Natural killer cell treated with Interleukin-12 subunit alpha and Interleukin-12 subunit beta and Interleukin-15 and Interleukin-18, amount 100 ng/mL, for 72 hours (primary cell): Measurements from ENCODE around the gene SUN1. TPM values are rescaled to one million over a fixed set of nuclear protein-coding genes. Genes with fewer than 3 reads are reported as not detected.

Experiments used
- ATAC-seq, 2 donors: fragments of 150-1000 bp; cut with Tn5 transposase in 1 of 2; sonication (Bioruptor Pico), chemical (Tn5 transposase) in 1 of 2; 2 replicates each; pipeline ENCODE4 v1.10.0; 2021
- DNase-seq: peaks from one replicate; pipeline ENCODE4 v3.0.0; 2022; ENCODE audit warnings: low spot score
- H3K27ac Mint-ChIP-seq, 2 donors: 1 replicate in 1 of 2; 2 replicates in 1 of 2; pipeline ENCODE4 v1.8.0; 2022; ENCODE audit warnings: mixed read lengths in 2 of 2, mild to moderate bottlenecking in 1 of 2, moderate library complexity in 1 of 2
- H3K27me3 Mint-ChIP-seq, 2 donors: 1 replicate in 1 of 2; 2 replicates in 1 of 2; pipeline ENCODE4 v1.8.0; 2022; ENCODE audit warnings: mixed read lengths in 2 of 2
- H3K36me3 Mint-ChIP-seq: one replicate; pipeline ENCODE4 v1.8.0; 2022; ENCODE audit warnings: mixed read lengths
- H3K4me1 Mint-ChIP-seq, 2 donors: 1 replicate in 1 of 2; 2 replicates in 1 of 2; pipeline ENCODE4 v1.8.0; 2022; ENCODE audit warnings: low read depth in 2 of 2, mixed read lengths in 2 of 2, mild to moderate bottlenecking in 1 of 2
- H3K4me3 Mint-ChIP-seq: one replicate; pipeline ENCODE4 v1.8.0; 2022; ENCODE audit warnings: mixed read lengths
- H3K9me3 Mint-ChIP-seq: 2 replicates; pipeline ENCODE4 v1.8.0; 2022; ENCODE audit warnings: mixed read lengths
- total RNA-seq, 2 donors: library from RNA; stranded (reverse); gene quantifications; one replicate each; pipeline ENCODE4 v1.2.3, GENCODE V29; 2022

The SUN1 gene
- total RNA-seq, 2 donors from 2014 or later, result 34.3 to 50.4 TPM

DNA sequence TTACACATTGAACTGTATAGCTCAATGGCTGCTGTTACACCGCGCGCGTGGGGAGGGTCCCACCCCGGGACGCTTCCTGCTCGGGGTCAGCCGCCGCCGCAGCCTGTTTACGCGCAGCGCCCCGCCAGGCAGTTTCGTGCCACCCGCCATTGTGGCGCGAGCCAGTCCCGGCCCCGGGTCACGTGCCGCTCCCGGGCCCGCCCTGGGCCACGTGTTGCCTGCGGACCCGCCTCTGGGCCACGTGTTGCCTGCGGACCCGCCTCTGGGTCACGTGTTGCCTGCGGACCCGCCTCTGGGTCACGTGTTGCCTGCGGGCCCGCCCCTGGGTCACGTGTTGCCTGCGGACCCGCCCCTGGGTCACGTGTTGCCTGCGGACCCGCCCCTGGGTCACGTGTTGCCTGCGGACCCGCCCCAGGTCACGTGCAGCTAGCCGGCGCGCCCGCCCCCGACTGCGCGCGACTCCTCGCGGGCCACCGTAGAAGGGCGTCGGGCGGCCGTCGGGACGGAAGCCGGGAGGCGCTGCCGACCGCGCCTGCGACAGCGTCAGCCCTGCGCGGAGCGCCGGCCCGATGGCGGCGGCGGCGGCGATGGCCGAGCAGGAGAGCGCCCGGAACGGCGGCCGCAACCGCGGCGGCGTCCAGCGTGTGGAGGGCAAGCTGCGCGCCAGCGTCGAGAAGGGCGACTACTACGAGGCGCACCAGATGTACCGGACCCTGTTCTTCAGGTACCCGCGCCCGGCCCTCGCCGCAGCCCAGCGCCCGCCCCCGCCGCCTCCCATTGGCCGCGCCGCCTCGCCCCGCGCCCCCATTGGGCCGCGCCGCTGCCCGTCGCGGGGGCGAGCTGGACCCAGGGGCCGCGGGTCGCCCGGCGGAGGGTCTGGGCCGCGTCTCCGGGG is 44.0 kb downstream of the SUN1 start, which contains the start of gene GET4:
Gene GET4 (plus strand): TSS at position 478 of the 895 bp plus-strand sequence. CDS start 92 bp downstream, at position 570.
- Mint-ChIP-seq H3K4me1 (peaks cover 19 to 23% of the 10 kb centered on the region in 2 donors), H3K27ac (peak within 1 kb of the TSS; percentile 72 to 97), H3K36me3 (no peaks in the 10 kb centered on the region), H3K4me3 (peak within 1 kb of the TSS; percentile 95), H3K9me3 (no peaks in the 10 kb centered on the region), H3K27me3 (no peaks in the 10 kb centered on the region)
- ATAC-seq (peak; percentile 91), DNase-seq (peak; percentile 97)

DNA sequence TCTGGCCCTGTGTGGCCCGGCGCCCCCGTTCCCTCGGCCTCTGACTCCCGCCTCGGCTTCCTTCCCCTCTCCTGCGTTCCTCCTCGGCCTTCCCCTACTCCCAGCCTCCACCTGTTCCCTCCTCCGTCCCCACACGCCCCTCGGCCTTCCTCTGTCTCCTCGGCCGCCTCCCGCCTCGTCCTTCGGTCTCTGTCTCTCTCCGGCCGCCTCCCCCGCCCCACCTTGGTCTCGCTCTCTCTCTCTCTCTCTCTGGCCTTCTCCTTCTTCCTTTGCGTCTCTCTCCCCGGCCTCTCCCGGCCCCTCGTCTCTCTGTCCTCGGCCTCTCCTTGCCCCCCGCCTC is 44.7 kb downstream of the SUN1 start:
- no peaks in the 10 kb centered on the region for H3K27me3 Mint-ChIP-seq
- no peak for DNase-seq
- peak in 1 of 2 donors; percentile 6 for ATAC-seq
- H3K27ac Mint-ChIP-seq, result peak overlapping the region; percentile 72 to 97
- no peaks in the 10 kb centered on the region for H3K36me3 Mint-ChIP-seq
- H3K4me1 Mint-ChIP-seq, result peaks cover 22 to 26% of the 10 kb centered on the region in 2 donors
- H3K4me3 Mint-ChIP-seq, result peak overlapping the region; percentile 95
- H3K9me3 Mint-ChIP-seq, result no peaks in the 10 kb centered on the region

DNA sequence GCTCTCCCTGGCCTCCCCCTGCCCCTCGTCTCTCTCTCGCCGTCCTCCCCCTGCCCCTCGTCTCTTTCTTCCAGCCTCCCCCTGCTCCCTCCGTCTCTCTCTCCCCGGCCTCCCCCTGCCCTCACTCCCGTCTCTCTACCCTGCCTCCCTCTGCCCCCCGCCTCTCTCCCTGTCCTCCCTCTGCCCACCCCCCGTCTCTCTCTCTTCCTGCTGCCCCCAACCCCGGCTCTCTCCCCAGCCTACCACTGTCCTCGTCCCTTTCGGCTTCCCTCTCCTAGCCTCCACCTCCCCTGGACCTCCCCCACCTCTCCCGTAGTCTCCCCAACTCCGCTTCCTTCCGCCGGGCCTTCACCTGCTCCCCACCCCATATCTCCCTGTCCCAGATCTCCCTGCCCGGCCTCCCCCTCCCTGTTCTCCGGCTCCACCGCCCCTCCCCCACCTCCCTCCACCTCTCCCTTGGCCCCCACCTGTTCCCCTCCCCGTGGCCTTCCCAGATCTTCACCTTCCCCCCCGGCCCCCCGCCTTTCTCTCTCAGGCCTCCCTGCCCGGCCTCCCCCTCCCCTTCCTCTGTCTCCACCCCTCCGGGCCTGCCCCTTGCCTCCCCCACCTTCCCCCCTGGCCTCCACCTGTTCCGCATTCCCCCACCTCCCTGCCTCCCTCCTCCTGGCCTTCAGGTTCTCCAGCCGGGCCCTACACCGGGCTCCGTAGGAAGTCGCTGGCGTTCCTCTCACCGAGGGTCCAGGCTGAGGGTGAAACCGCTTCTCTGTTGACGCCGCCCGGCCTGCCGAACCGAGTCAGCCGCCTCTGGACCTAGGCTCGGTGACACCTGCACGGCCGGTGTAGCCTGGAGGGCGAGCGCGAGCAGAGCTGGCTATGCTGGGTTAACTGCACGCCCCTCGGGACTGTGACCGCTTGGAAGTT is 45.3 kb downstream of the SUN1 start:
- Mint-ChIP-seq H3K4me1 (peaks cover 25 to 29% of the 10 kb centered on the region in 2 donors), H3K4me3 (peak overlapping the region; percentile 95), H3K27ac (peak overlapping the region; percentile 72 to 97), H3K27me3 (no peaks in the 10 kb centered on the region), H3K36me3 (no peaks in the 10 kb centered on the region), H3K9me3 (no peaks in the 10 kb centered on the region)
- ATAC-seq (no peak), DNase-seq (no peak)

DNA sequence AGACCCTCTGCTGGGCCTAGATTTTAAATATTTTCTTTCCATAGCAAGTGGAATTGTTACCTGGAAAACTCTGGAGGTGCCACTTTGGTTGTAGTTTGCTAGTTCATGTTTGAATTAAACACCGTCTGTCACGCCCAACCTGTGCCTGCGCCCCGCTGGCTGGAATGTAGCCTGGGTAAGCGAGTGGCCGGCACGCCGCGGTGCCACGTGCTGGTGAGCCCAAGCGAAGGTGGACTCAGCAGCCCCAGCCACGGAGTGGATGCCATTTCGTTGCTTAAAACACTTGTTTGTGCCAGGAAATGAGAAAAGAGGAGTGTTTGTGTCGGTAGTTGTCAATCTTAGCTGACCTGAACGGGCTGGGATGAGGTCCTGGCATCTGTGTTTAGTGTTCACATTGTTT is 46.8 kb downstream of the SUN1 start:
- Mint-ChIP-seq H3K4me1 (peaks cover 16 to 27% of the 10 kb centered on the region in 2 donors), H3K9me3 (no peaks in the 10 kb centered on the region), H3K4me3 (no peak overlapping the region), H3K27ac (peak overlapping the region in 1 of 2 donors; percentile 71), H3K27me3 (no peaks in the 10 kb centered on the region), H3K36me3 (no peaks in the 10 kb centered on the region)
- ATAC-seq (no peak), DNase-seq (peak; percentile 56)

DNA sequence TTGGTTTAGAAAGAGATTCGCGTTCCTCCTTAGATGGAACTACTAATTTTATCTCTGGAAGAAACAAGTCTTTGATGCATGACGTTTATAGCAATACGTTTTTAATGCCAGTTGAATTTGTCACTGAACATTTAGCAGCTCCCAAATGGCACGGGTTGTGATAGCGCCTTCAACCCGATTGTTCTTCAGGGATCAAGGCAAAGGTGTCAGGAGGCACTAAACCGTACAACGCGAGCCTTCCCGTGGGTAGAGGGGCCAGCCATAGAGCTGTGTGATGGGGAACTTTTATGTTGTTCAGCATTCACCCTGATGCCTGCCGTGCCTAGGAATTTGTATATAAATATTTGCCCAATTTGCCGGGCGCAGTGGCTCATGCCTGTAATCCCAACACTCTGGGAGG is 47.4 kb downstream of the SUN1 start:
- no peak overlapping the region for H3K27ac Mint-ChIP-seq
- no peaks in the 10 kb centered on the region for H3K27me3 Mint-ChIP-seq
- no peak for ATAC-seq
- peak; percentile 52 for DNase-seq
- no peaks in the 10 kb centered on the region for H3K9me3 Mint-ChIP-seq
- H3K36me3 Mint-ChIP-seq, result no peaks in the 10 kb centered on the region
- no peak overlapping the region for H3K4me3 Mint-ChIP-seq
- H3K4me1 Mint-ChIP-seq, result peaks cover 16 to 31% of the 10 kb centered on the region in 2 donors

DNA sequence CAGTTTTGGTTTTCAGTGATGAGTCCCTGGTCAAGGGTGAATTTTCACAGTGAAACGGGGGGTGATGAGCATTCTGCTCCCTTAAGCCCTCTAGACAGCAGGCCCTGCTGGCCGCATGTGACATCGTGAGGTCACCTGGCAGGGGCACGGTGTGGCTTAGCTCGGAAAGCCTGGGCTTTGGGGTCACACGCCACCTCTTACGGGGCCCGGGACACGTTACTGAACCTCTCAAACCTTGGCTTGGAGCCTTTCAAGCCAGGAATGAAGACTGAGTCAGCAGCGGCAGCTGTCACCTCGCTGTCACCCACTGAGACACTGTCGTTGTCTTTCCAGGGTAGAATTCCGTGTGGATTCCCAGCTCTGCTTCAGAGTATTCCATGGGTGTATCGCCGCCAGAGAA is 48.2 kb downstream of the SUN1 start:
- Mint-ChIP-seq H3K4me3 (no peak overlapping the region), H3K36me3 (no peaks in the 10 kb centered on the region), H3K4me1 (peaks cover 16 to 32% of the 10 kb centered on the region in 2 donors), H3K27ac (no peak overlapping the region), H3K27me3 (no peaks in the 10 kb centered on the region), H3K9me3 (no peaks in the 10 kb centered on the region)
- DNase-seq, result peak; percentile 48
- ATAC-seq, result no peak

DNA sequence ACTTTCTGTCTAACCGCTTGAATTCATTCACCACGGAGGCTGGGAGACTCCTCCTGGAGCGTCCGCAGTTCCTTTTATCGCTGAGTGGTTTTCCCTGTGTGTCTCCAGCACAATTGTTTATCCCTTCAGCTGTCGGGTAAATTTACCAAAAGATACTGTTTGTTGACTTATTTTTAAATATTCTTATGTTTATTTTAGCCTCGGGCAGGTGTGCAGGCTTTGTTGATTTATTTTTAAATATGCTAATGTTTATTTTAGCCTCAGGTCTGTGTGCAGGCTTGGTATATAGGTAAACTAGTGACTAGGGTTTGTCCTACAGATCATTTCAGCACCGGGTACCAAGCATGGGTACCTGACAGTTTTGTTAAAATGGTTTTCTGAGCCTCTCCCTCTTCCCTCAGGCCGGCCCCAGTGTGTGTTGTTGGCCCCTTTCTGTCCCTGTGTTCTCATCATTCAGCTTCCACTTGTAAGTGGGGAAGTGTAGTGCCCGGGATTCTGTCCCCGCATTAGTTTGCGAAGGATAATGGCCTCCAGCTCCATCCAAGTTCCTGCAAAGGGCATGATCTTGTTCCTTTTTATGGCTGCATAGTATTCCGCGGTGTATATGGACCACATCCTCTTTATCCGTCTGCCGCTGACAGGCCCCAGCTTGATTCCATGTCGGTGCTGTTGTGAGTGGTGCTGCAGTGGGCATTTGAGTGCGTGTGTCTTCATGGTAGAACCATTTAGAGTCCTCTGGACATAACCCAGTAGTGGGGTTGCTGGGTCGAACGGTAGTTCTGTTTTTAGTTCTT is 49.4 kb downstream of the SUN1 start:
- Mint-ChIP-seq H3K9me3 (no peaks in the 10 kb centered on the region), H3K4me3 (no peak overlapping the region), H3K36me3 (no peaks in the 10 kb centered on the region), H3K27ac (no peak overlapping the region), H3K27me3 (no peaks in the 10 kb centered on the region), H3K4me1 (peaks cover 16 to 36% of the 10 kb centered on the region in 2 donors)
- peak; percentile 35 for DNase-seq
- no peak for ATAC-seq

DNA sequence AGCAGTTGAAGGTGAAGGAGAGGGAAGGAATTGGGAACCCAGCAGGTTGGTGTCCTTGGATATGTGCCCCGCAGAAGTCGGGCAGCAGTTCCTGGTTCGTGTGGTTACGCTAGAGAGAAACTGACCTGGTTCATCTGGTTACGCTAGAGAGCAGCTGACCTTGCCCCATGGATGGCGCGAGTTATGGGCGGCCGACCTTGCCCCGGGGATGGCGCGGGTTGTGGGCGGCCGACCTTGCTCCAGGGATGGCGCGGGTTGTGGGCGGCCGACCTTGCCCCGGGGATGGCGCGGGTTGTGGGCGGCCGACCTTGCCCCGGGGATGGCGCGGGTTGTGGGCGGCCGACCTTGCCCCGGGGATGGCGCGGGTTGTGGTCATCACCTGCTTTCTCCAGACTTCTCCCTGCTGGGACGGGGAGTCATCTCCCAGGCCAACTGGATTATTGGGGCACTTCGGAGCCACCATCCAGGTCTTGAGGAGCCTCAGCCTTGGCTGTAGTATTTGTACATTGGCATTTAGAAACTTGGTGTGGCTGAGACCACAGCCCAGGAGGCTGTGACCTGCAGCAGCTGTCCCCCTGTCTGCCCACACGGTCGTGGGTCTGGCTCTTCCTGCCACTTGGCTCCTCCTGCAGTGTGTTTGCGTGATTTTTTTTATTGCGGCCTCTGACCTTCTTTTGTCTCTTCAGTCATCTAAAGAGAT is 50.2 kb downstream of the SUN1 start:
- Mint-ChIP-seq H3K9me3 (no peaks in the 10 kb centered on the region), H3K36me3 (no peaks in the 10 kb centered on the region), H3K4me1 (peaks cover 11 to 29% of the 10 kb centered on the region in 2 donors), H3K27ac (peak overlapping the region in 1 of 2 donors; percentile 29), H3K27me3 (no peaks in the 10 kb centered on the region), H3K4me3 (no peak overlapping the region)
- no peak for ATAC-seq
- DNase-seq, result peak; percentile 25

DNA sequence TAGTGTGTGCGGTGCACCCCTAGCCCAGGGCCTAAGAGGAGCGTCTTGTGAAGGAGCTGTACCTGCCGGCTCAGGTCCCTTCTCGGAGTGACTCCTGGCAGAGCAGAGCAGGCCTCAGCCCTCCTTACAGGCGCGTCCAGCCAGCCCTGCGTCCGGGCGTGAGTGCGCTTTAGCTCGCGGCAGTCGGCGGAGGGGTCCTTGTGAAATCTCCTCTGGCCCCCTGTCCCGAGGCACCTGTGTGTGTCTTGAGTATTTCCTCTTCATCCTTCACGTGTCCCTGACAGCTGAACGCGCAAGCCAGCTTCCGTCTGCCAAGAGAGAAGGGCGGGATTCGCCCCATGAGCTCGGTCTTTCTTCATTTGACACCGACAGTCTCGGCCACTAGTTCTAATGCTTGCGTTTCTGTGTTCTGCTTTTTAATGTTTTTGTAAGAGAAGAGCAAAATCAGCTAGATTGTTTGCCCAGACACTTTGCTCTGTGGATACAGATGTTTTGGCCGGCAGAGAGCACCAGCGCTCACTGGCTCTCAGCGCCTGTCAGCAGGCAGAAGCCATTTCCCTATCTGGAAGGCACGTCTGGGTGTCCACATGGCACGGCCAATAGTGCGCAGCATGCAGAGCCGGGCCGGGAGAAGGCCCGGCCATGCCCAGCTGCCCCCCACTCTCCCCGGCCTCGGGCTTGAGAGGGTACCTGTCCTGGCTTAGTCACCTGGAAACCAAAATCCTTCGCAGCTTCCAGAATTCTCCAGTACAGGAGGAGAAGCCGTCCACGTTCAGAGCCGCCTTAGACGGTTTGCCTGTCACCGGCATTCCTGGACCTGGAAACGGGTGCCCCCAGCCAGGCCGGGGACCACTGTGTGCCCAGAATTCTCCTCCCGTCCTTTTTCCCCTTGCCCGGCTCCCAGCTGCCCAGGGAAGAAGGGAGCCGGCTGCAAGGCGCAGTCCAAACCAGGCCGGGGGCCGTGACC is 51.1 kb downstream of the SUN1 start:
- Mint-ChIP-seq H3K4me3 (no peak overlapping the region), H3K4me1 (peaks cover 6 to 27% of the 10 kb centered on the region in 2 donors), H3K27ac (peak overlapping the region in 1 of 2 donors; percentile 29), H3K27me3 (no peaks in the 10 kb centered on the region), H3K36me3 (no peaks in the 10 kb centered on the region), H3K9me3 (no peaks in the 10 kb centered on the region)
- DNase-seq, result peak; percentile 32
- ATAC-seq, result no peak

DNA sequence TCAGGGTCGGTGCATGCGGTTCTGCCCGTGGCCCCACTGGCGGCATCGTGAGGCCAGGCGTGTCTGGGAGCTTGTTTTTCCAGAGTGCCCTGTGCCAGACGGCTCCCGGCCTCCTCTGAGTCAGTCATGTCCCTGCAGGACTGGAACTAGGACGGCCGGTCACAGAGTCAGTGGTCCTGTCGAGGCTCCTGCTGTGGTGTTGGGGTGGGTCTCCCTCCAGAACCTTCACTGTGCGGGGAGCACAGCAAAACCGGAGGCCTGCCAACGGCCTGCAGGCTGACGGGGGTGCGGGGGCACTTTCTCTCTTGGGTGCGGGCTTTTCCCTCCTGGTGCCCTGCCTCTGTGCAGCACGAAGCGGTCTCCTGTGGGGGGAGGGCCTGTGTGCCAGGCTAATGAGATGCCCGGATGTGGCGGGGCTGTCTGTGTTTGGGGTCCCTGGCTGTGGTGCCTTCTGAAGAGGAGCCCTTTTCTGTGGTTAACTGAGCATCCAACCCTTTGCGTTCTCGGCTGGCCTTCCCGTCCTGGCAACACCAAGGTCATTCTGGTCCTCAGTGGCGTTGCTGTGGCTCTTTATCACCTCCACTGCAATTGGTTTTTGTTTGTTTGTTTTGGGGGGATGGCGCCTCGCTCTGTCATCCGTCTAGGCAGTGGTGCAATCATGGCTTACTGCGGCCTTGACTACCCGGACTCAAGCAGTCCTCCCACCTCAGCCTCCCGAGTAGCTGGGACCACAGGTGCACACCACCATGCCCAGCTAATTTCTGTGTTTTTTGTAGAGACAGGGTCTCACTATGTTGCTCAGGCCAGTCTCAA is 52.1 kb downstream of the SUN1 start:
- ATAC-seq (no peak), DNase-seq (peak; percentile 61)
- Mint-ChIP-seq H3K27ac (no peak overlapping the region), H3K4me1 (peaks cover 5 to 24% of the 10 kb centered on the region in 2 donors), H3K9me3 (no peaks in the 10 kb centered on the region), H3K4me3 (no peak overlapping the region), H3K27me3 (no peaks in the 10 kb centered on the region), H3K36me3 (no peaks in the 10 kb centered on the region)

DNA sequence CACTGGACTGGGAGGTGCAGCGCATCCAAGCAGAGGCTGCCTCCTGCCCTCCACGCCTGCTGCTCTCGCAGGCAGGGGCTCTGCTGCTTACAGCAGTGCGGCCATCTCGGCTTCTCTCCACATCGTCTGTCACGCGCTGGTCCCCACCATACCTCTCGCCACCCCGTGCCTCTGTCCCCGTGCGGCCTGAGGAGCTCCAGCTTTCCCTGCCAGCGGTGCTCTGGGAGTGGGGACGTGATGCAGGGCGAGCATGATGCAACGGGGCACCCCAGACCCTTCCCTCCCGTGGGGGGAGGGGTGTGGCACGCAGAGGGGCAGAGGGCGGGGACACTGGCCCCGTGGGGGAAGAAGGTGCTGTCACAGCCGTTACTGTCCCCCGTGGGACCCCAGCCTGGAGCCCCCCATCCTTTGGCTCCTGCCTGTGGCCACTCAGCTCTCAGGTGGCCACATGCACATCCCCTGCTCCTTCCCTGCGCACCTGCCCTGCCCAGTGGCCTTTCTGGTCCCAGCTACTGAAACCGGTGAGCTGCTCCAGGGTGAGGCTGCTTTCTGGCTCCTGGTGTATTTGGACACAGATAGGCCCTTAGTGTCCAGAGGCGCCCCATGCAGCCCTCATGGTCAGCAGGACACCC is 53.1 kb downstream of the SUN1 start:
- no peaks in the 10 kb centered on the region for H3K9me3 Mint-ChIP-seq
- H3K4me3 Mint-ChIP-seq, result no peak overlapping the region
- H3K36me3 Mint-ChIP-seq, result no peaks in the 10 kb centered on the region
- no peaks in the 10 kb centered on the region for H3K27me3 Mint-ChIP-seq
- ATAC-seq (no peak), DNase-seq (peak; percentile 20)
- H3K27ac Mint-ChIP-seq, result no peak overlapping the region
- peaks cover 5 to 24% of the 10 kb centered on the region in 2 donors for H3K4me1 Mint-ChIP-seq
